Nephron (organoid): Measurements from ENCODE around the gene MRRF.

Experiments
- H3K27ac Mint-ChIP-seq, 3 experiments: 2 replicates each; pipeline ENCODE4 v1.8.0; 2020; ENCODE audit warnings: mixed read lengths in 3 of 3, mild to moderate bottlenecking in 2 of 3, moderate library complexity in 1 of 3
- H3K27me3 Mint-ChIP-seq: 2 replicates; pipeline ENCODE4 v1.8.0; 2021; ENCODE audit warnings: low read depth, mild to moderate bottlenecking, moderate library complexity, mixed read lengths
- H3K36me3 Mint-ChIP-seq: 2 replicates; pipeline ENCODE4 v1.8.0; 2020; ENCODE audit warnings: low read depth, mixed read lengths
- H3K4me1 Mint-ChIP-seq: 2 replicates; pipeline ENCODE4 v1.8.0; 2020; ENCODE audit warnings: mixed read lengths
- H3K4me3 Mint-ChIP-seq, 3 experiments: 2 replicates each; pipeline ENCODE4 v1.8.0; 2020; ENCODE audit warnings: mild to moderate bottlenecking in 3 of 3, mixed read lengths in 3 of 3, moderate library complexity in 2 of 3
- H3K9me3 Mint-ChIP-seq: 2 replicates; pipeline ENCODE4 v1.8.0; 2020; ENCODE audit warnings: mixed read lengths
- TF ChIP-seq, protein P1 (sequence below), 3 experiments: fragments of 200-600 bp; sonication (generic); IDR thresholded peaks; one replicate each; pipeline ENCODE4 v1.5.0; 2021; ENCODE audit warnings: antibody characterized with exemption in 3 of 3; ENCODE audit not compliant: unreplicated experiment in 3 of 3

The MRRF gene

DNA sequence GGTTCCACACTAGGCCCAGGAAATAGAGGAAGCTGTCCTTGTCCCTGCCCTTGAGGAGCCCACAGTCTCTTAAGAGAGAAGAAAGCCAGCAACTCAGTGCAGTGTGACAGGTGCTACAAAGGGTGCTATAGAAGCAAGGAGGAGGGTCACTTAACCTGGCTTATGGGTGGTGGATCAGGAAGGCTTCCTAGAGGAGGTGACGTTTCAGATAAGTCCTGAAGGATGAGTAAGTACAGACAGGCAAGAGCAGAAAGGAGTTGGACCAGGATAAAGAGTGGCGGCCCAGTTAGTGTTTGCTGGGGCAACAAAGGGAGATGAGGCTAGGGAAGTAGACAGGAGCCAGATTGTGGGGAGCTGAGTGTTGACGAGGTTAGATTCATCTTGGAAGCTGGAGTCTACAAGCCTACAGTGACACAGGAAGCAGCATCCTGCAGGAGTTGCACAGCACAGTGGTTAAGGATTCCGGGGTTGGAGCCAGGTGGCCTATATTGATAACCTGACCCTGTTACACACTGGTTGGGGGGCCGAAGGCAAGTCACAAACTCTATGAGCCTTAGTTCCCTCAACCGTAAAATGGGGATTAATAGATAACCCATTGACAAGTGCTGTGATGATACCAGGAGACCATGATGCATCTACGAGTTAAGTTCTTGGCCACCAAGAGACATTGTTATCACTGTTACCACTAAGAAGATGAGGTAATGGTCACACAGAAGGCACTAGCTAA is 30.5 kb upstream of the MRRF start:
- Mint-ChIP-seq H3K4me3 (no peak overlapping the region), H3K9me3 (no peaks in the 10 kb centered on the region), H3K4me1 (no peaks in the 10 kb centered on the region), H3K36me3 (peaks cover 9% of the 10 kb centered on the region), H3K27me3 (peaks cover 18% of the 10 kb centered on the region), H3K27ac (no peak overlapping the region)
- TF ChIP-seq, protein P1, sequence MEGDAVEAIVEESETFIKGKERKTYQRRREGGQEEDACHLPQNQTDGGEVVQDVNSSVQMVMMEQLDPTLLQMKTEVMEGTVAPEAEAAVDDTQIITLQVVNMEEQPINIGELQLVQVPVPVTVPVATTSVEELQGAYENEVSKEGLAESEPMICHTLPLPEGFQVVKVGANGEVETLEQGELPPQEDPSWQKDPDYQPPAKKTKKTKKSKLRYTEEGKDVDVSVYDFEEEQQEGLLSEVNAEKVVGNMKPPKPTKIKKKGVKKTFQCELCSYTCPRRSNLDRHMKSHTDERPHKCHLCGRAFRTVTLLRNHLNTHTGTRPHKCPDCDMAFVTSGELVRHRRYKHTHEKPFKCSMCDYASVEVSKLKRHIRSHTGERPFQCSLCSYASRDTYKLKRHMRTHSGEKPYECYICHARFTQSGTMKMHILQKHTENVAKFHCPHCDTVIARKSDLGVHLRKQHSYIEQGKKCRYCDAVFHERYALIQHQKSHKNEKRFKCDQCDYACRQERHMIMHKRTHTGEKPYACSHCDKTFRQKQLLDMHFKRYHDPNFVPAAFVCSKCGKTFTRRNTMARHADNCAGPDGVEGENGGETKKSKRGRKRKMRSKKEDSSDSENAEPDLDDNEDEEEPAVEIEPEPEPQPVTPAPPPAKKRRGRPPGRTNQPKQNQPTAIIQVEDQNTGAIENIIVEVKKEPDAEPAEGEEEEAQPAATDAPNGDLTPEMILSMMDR (IDR thresholded peaks at IDR 0.05; ENCODE audit: unreplicated experiment in 3 of 3), result no peak

DNA sequence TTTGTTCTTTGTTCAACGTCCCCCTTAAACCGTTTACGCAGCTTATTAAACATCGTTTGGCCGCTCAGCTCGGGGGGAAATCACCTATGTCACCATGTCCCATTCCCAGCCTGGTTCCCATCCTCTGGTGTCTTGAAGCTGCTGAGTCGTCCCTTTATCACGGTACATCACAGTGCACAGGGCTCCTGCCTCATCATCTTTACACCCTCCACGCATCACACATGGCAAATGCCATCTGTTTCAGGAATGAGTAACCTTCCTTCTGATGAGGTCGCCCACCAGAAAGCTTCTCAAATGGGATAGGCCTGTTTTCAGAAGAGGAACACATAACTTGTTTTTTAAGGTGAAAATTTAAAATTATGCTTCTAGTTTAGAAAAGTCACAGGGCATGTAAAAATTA is 28.0 kb upstream of the MRRF start:
- no peak overlapping the region for H3K4me3 Mint-ChIP-seq

DNA sequence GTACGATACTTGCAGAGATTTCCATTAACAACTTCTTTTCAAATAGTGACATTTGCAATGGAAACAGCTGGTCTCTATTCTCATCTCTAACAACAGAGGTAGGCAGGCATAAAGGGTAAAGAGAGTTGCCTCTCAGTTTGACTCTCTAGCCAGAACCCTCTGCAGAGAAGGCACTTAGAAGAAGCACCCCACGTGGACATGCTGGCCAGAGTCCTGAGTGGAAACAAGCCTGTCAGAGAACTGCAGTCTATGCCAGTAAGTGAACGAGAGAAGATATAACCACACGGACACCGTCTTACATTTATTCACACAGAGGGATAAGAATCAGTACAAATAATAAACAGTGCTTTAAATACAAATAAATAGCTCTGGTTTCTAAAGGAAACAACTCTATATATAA is 25.0 kb upstream of the MRRF start:
- no peak overlapping the region for H3K4me3 Mint-ChIP-seq

More for the DNA sequence above, 28.0 kb upstream of the MRRF start:
- Mint-ChIP-seq H3K9me3 (no peaks in the 10 kb centered on the region), H3K4me1 (no peaks in the 10 kb centered on the region), H3K27me3 (peaks cover 18% of the 10 kb centered on the region), H3K36me3 (peaks cover 25% of the 10 kb centered on the region), H3K27ac (no peak overlapping the region)
- TF ChIP-seq, protein P1 (IDR thresholded peaks at IDR 0.05; ENCODE audit: unreplicated experiment in 3 of 3), result no peak

DNA sequence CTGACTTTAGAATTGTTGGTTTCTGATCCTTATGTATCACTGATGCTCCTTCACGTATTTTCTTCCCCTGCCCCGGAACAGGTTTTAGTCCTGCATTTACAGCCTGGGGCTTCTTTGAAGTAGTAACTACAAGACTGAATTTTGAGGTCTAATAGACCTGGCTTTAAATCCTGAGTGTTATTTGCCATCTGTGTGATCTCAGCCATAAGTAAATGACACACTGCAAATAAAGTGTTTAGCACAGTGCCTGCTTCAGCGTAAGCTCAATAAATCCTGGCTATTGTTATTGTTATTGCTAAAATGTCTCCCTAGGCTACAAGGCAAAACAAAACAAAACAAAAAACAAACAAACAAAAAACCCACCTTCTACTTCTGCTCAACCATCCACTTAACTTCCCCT is 20.3 kb upstream of the MRRF start:
- Mint-ChIP-seq H3K4me1 (no peaks in the 10 kb centered on the region), H3K4me3 (no peak overlapping the region), H3K27me3 (no peaks in the 10 kb centered on the region), H3K36me3 (peaks cover 65% of the 10 kb centered on the region), H3K9me3 (no peaks in the 10 kb centered on the region), H3K27ac (no peak overlapping the region)
- TF ChIP-seq, protein P1 (IDR thresholded peaks at IDR 0.05; ENCODE audit: unreplicated experiment in 3 of 3), result no peak

More for the DNA sequence above, 25.0 kb upstream of the MRRF start:
- H3K36me3 Mint-ChIP-seq, result peaks cover 47% of the 10 kb centered on the region
- H3K9me3 Mint-ChIP-seq, result no peaks in the 10 kb centered on the region
- TF ChIP-seq, protein P1 (IDR thresholded peaks at IDR 0.05; ENCODE audit: unreplicated experiment in 3 of 3), result no peak
- no peak overlapping the region for H3K27ac Mint-ChIP-seq
- H3K27me3 Mint-ChIP-seq, result no peaks in the 10 kb centered on the region
- H3K4me1 Mint-ChIP-seq, result no peaks in the 10 kb centered on the region

DNA sequence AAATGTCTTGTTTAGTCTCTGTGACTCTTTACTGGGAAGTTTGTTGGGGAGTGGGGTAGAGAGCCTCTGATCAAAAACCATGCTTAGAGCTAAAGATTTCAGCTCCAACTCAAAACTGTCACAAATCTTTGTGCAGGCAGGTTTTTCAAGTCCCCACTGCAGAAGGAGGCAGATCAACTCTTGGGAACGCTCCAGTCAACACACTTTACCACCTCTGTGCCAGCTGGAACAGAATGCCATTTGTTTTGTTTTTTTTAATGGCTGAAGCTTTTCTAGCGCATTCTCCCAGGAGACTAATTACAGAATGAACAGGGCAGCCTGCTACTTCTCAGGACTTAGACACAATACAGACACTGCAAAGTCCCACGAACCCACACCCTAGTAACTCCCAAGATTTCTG is 18.0 kb upstream of the MRRF start:
- TF ChIP-seq, protein P1 (IDR thresholded peaks at IDR 0.05; ENCODE audit: unreplicated experiment in 3 of 3), result no peak
- no peak overlapping the region for H3K27ac Mint-ChIP-seq
- H3K9me3 Mint-ChIP-seq, result no peaks in the 10 kb centered on the region
- no peak overlapping the region for H3K4me3 Mint-ChIP-seq
- peaks cover 64% of the 10 kb centered on the region for H3K36me3 Mint-ChIP-seq
- no peaks in the 10 kb centered on the region for H3K4me1 Mint-ChIP-seq
- H3K27me3 Mint-ChIP-seq, result no peaks in the 10 kb centered on the region

DNA sequence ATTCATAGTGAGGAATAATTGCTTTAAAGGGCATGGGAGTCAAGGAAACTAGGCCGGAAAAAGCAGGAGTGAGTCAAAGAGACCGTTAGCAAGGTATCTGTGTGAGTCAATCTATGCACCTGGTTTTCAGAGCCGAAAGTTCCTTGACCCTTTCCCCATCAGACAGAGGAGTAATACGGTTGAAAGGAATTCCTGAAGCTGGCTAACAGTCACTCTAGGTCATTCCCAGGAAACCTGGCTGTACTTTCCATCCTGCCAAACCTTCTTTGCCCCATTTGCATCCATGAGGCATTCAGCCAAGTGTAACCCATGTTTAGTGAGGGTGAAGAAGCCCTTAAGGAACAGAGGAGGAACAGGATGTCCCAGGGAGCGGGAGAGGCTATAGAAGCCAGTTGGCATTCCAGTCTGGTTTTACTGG is 16.2 kb upstream of the MRRF start:
- Mint-ChIP-seq H3K9me3 (no peaks in the 10 kb centered on the region), H3K36me3 (peaks cover 67% of the 10 kb centered on the region), H3K27me3 (no peaks in the 10 kb centered on the region)

More for the DNA sequence above, 16.2 kb upstream of the MRRF start:
- Mint-ChIP-seq H3K4me3 (no peak overlapping the region), H3K4me1 (no peaks in the 10 kb centered on the region), H3K27ac (no peak overlapping the region)
- TF ChIP-seq, protein P1 (IDR thresholded peaks at IDR 0.05; ENCODE audit: unreplicated experiment in 3 of 3), result no peak
